IPS DF 4.7 (cell line): ENCODE data around the gene CASKIN1.

Experiments
- DNase-seq: peaks from one replicate; pipeline ENCODE4 v3.0.0-alpha.2; 2013; ENCODE audit warnings: low spot score; ENCODE audit errors: extremely low read depth

Gene CASKIN1

DNA sequence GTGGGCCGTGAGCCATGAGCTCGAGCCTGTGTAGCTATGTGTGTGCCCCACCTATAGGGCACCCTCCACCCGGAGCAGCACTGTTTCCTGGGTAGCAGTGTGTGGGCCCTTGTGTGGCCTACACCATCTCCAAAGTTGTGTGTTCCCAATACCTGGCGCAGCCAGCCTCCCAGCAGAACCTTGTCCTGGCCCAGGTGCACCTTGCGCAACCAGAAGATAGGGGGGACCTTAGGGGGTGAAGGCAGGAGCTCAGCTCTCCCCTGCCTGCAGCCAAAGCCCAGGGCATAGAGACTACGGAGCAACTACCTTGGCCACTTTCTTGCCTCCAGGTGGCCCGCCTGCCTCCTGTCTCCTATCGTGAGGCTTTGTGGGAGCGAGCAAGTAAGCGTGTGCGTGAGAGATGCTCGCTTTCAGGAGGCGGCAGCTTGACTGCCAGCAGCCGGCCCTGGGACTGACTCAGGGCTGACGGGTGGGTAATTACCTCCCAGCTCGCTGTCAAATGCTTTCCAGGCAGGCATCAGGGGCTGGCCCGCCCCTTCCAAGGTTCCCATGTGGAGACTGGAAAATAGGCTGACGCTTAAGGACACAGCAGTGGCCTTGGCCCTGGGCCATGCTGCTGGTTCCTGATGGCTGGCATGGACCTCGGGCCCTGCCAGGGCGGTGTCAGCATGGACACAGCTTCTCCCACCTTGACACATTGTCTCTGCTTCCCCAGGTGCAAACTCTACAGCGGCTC lies 21.8 kb downstream of the CASKIN1 start:
- no peak for DNase-seq

DNA sequence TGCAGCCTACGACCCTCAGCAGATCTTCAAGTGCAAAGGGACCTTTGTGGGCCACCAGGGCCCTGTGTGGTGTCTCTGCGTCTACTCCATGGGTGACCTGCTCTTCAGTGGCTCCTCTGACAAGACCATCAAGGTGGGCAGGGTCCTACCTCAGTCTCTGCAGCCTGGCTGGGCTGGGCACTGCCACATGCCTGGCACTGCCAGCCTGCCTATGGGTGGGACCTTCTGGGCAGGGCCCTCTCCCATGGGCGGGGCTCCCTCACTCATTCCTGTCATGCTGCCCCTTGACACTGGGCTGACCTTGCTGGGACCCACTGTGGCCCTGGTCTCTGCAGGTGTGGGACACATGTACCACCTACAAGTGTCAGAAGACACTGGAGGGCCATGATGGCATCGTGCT lies 22.5 kb downstream of the CASKIN1 start:
- no peak for DNase-seq

DNA sequence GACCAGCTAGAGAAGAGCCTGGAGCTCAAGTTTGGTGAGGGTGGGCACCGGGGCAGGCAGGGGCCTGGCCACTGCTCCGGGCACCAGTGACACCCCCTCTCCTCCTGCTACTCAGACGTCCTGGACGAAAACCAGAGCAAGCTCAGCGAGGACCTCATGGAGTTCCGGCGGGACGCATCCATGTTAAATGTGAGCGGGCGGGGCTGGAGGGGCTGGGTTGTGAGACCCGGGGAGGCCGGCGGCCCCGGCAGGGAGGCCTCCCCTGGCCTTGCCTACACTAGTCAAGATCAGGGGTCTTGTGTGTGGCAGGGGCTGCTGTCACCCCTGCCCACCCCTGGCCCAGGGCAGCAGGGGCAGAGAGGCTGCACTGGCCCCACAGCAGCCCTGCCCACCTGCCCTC lies 23.0 kb downstream of the CASKIN1 start:
- no peak for DNase-seq

DNA sequence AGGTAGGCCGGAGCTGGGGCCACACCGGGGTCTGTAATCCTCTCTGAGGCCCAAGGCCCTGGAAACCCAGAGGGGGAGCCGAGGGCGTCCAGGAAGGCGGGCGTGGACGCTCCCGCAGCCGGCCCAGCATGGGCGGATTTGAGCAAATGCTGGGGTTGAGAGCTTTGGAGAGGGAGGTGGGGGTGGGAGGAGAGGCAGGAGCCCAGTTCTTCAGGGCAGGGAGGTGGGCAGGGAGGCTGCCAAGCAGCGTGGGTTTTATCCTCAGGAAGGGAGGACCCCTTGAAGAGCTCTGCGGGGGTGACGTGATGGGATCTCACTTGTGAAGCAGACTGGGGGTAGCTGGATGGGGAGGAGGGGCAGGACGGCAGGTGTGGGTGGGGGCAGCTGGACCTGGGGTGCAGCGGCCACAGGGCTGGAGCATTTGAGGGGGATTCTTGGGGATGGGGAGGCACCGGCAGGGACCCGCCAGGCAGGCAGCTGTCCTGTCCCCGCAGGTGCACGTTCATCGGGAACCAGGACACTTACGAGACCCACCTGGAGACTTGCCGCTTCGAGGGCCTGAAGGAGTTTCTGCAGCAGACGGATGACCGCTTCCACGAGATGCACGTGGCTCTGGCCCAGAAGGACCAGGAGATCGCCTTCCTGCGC lies 23.6 kb downstream of the CASKIN1 start:
- no peak for DNase-seq

DNA sequence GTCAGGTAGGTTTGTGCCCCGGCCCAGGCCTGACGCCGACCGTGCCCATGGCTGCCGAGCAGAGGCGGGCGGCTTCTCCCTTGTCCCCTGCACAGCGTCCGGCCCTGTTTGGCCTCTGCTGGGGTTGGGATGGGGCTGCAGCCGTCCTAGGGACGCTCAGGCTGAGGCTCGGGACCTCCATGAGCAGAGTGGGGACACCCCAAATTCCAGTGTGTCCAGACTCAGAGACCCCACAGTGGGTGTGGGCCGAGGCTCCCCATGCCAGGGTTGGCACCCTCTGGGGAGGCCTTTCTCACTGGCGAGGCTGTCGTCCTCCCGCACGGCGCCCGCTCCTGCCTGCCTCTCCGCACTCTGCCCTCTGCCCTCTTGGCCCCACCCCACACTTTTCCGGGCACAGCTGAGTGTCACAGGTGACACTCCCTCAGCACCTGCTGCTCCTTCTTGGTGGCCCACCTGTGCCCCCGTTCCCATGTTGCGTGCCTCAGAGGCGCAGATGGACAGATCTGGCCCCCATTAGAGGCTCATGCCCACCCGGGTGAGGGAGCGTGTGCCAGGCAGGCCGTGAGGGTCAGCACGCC lies 24.7 kb downstream of the CASKIN1 start:
- no peak for DNase-seq

DNA sequence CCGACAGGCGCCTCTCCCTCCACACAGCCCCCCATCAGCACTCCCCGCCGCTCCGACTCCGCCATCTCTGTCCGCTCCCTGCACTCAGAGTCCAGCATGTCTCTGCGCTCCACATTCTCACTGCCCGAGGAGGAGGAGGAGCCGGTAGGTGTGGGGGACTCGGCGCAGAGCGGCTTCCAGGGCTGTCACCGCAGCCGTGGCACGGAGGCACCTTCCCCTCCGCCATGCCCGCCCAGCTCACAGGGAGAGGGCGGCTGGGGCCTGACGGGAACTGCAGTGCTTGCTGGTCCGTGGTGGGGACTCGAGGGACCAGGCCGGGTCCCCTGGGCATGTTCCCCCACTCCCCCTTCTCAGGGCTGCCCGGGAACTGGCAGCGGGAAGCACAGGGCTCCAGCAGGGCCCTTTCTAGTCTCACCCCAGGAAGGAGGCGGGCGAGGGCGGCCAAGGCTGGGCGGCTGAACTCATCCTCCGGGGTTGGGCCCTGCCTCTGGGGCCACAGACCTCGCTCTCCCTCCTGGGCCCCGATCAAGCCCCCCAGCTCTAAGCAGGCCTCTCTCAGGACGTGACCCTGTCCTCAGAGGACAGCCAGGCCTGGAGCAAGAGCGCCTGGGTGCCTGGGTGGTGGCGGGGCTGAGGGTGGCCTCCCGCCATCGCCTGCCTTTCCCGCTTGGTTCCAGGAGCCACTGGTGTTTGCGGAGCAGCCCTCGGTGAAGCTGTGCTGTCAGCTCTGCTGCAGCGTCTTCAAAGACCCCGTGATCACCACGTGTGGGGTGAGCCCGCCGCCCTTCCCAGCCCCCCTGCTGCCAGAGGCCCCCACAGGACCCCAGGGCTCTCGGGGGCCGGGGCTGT lies 25.6 kb downstream of the CASKIN1 start:
- no peak for DNase-seq

DNA sequence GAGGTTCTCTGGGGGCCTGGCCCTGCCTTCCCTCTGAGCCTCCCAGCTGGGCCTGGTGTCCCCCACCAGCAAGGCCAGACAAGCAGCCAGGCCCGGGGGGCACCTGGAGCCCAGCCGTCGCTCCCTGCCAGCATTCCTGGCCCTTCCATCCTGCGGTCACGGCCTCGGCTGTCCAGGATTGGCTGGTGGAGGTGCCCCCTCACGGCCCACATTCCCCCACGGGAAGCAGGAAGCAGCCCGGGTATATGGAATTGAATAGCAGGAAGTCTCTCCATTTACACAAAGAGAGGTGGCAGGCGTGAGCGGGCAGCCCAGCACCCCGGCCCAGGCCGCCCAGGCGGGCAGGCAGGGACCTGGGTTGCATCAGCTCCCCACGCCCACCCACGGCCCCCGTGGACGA lies 26.3 kb downstream of the CASKIN1 start:
- DNase-seq = no peak

DNA sequence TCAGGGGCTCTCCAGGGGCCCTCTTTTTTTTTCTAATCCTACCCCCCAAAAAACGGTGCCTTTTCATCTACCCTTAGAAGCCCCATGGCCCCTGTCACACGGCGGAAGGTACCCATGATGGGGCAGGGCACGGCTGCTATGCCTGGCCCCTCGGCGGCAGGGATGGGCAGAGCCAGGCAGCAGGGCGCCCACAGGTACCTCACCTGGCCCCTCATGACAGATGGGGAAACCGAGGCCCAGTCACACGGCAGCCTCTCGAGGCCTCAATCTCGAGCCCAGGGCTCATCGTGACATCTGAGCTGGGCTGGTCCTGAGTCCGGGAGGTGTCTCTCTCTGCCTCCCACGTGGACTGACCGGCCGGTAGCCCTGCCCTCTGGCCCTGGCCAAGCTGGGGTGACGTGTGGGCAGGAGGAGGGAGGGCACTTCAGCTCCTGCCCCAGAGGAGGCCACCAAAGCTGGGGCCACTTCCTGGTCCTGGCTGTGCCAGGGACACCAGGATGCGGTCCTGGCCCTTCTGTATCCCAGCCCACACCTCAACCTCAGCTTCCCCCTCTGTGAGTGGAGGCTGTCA lies 29.3 kb downstream of the CASKIN1 start:
- no peak for DNase-seq

DNA sequence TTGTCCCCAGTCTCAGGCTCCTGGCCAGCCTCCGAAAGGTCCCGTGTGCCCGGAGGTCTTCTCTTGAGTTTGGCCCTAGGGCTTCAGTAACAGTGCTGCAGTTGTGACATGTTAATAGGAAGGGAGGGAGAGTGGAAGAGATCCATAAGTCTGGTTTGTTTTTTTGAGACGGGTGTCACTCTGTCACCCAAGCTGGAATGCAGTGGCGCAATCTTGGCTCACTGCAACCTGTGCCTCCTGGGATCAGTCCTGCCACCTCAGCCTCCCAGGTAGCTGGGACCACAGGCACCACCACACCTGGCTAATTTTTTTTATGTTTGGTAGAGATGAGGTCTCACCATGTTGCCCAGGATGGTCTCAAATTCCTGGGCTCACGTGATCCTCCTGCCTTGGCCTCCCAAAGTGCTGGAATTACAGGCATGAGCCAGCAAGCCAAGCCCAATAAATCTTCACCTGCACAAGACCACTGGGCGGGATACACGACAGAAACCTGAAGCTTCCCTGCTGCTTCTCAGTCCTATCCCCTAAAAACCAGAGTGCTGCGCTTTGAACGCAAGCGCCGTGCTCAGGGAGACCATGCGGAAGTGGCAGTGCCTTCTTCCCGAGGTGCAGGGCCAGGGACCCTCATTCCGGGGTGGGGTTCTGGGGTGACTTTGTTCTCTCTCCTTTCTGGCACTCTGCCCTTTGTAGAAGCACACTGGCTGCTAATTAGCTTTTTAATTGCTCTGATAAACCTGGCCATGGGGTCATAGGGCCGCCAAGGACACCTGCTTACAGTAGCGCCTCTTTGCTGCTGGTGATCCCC lies 29.9 kb downstream of the CASKIN1 start:
- DNase-seq = no peak

DNA sequence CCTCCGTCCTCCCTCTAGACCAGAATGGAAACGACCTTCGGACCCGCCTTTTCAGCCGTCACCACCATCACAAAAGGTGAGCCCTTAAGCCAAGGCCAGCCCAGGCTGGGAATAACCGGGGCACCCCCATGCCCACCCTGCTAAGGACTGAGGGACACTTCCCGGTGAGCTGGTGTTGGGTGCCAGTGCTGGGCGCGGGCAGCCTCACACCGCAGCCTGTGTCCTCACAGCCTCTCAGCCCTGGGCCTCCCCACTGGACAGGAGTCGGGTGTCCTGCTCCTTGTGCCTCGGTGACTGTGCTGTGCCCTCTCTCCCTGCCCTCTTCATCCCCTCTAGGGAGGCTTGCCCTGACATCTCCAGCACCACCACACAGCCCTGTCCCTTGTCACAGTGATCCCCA lies 30.5 kb downstream of the CASKIN1 start:
- no peak for DNase-seq

DNA sequence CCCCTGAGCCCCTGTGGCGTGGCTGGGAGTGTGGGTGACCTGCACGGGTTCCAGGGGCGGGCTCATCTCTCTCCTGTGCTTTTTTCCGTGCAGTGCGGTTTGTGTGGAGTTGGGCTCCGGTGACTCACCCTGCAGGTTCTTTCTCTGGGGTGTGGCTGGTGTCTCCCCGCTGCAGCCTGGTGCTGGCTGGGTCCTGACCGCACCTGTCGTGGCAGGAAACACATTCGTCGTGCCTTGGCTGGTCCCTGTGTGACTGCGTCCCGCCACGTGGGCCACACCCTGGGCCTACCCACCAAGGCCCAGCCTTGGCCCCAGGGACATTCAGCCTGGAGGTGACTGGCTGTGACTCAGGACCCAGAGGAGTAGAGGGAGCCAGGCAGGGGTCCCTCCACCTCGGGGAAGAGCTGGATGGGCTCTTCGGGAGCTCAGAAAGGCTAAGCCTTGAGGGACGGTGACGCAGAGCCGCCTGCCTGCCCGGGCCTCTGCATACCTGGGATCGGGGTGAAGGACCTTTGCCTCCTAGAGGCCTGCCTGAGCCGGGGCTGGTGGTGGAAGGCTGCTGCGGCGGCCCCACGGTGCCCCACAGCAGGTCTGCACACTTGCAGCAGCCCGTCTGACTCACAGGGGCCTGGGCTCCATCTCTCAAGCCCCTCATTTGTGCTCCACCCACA lies 33.1 kb downstream of the CASKIN1 start:
- no peak for DNase-seq

DNA sequence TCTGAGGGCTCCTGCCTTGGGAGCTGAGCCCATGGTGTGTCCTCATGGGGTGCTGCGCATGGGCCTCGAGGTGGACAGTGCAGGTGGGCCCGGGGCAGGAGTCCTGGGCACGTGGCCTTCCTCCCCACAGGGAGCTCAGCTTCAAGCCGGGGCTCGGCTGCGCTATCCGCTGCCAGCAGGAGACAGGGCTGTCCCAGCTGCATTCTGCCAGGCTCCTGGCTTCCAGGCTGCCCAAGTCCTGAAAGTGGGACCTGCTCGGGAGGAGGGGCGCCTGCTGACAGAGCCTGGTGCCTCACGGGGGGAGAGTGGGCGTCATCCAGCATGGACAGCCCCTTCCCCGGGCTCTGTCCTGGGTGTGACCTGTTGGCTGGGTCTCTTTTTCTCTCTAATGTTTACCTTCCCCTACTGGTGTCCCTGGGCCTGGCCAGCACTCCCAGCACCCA lies 33.7 kb downstream of the CASKIN1 start:
- no peak for DNase-seq

DNA sequence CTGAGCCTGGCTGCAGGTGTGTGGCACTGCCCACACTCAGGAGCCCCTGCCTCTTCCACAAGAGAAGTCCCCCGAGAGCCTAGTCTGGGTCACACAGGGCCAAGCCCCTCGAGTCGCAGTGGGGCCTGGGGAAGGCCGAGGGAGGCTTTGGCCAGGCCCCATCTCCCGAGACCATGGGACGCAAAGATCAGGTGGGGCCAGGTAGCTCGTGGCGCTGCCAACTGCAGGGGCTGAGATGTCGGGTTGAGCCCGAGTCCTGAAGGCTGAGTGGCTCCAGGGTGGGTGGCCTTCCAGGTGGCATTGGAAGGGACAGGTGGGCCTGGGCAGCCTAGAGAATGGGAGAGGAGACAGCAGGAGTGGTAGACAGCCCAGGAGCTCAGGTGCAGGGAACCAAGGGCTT lies 34.5 kb downstream of the CASKIN1 start:
- DNase-seq = no peak

DNA sequence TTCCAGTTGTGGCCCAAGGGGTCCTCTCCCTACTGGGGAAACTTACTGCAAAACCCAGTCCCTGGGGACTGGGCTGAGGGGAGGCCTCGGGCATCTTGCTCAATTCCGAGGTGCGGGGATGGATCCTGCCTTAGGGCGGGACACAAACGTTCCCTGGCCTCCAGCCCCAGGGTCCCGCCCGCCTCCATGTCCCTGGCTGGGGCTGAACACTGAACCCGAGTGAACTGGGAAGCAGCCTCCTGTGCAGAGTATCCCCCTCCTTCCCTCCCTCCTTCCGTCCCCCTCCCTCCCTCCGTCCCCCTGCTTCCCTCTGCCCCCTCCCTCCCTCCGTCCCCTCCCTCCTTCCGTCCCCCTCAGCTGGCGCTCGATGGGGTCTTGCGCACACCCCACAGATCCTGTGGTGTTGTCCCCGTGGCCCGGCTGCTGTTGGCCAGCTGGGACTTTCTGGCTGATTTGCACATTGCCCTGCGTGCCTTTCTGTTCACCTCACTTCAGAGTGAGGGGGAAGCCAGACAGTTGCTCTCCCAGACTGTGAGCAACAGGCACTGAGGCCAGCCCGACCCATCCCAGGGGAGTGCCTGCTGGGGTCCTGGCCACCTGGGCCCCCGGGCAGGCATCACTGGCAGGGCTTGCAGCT lies 35.4 kb downstream of the CASKIN1 start:
- no peak for DNase-seq

DNA sequence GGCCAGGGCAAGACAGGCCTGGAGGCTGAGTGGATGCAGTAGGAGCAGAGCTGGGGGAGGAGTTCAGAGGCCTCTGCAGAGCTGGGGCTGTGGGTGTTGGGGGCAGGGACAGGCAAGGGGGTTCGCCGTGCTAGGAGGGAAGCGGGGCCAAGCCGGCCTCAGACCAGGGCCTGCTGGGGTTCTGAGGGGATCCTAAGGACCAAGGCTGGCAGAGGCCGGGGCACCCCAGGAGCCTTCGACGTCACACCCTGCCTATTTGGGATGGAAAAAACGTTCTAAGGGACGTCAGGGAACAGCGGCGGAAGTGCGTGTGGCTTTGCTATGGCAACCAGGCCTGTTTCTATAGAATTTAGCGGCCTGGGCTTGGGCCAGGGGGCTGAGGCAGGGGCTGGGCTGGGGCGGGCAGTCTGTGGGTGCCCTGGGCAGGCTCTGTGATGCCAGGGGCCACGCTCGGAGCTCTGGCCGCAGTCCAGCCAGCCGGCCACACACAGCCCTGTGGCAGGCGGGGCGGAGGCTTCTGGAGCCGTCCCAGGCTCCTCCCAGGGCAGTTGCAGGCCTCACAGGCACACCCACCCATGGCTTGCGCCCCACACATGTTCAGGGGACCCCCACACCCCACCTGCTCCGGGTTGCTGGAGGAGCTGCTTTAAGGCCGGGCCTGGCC lies 37.1 kb downstream of the CASKIN1 start:
- no peak for DNase-seq

DNA sequence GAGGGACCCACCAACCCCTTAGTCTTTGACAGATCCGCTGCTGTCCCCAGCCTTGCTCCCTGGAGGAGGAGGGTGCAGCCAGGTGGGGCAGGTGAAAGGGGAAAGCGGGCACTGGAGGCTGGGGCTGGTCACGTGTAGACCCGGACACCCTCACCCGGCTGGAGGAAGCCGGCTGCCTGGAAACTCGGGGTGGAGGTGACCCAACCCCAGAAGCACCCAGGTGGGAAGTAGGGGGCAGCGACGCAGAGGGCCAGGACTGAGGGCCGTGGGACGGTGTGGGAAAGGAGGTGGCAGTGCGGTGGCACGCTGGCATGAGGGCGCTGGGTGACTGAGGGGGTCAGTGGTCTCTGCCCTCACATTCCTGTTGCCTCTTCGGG lies 38.2 kb downstream of the CASKIN1 start:
- no peak for DNase-seq

DNA sequence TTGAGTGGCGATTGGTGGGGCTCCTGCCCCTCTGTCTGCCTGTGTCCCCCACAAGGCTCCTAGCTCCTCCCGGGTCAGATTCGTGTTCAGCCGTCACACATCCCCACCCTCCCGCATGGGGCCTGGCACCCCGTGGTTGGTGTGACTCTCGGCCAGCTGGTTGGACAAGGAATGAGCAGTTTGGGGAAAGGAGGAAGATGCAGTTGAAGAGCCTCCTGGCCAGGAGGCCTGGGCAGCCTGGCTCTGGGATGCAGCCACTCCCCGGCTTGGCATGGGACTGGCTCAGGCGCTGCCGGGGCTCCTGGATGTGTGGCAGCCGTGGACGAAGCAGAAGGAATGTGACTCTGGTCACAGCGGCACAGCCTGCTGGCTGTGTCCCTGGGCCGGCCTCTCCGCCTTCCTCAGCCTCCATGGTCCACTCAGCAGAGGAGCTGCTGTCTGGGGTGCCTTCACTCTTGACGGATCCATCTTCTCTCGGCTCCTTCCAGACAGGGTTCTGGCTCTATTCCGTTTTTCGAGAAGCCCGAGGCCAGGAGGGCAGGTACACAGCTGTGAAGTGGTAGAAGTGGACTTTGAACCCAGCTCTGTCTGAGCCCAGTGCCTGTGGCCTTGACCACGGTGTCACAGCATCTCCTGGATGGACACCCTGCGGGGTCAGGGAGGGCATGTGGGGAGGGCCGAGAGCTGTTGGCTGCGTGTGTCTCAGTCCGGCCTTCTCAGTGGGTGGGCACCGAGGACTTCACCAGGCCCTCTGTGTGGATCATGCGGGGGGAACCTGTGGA lies 38.7 kb downstream of the CASKIN1 start:
- DNase-seq = no peak

DNA sequence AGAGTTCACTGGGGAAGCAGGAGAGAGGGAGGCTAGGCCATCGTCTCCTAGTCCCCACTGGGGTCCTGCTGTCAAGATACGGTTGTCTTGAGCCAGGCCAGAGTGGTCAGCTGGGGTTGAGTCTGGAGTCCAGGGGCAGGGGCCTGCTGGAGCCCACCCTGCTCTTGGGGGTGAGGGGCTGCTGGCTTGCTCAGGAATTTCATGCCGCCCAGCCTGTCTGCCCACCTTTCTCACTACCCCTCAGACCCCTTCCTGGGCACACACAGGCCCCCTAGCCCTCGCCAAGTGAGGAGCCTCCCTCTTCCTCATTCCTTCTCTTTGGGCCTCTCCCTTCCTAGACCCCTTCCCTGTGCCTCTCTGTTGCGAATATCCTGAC lies 39.6 kb downstream of the CASKIN1 start:
- DNase-seq = no peak
